B cell (primary cell): ENCODE data around the gene RARA. TPM values are rescaled to one million over a fixed set of nuclear protein-coding genes. Genes with fewer than 3 reads are reported as not detected.

Source experiments
- ATAC-seq: fragments of 200-7000 bp; cut with Tn5 transposase; one replicate; pipeline ENCODE4 v1.10.0; 2021; ENCODE audit warnings: low read depth, mild to moderate bottlenecking, moderate number of reproducible peaks, moderate library complexity
- CTCF ChIA-PET: fragments of 350-600 bp; sonication (Branson Sonifier 250); formaldehyde crosslinking; loops from one replicate; lab custom pipeline; 2021; ENCODE audit warnings: antibody characterized with exemption, inconsistent platforms; lab: Charles Lee
- POLR2A ChIA-PET: fragments of 350-600 bp; sonication (Branson Sonifier 250); formaldehyde crosslinking; loops from one replicate; lab custom pipeline; 2021; ENCODE audit warnings: antibody characterized with exemption; lab: Charles Lee
- DNase-seq: peaks from one replicate; pipeline ENCODE4 v3.0.0; 2013
- H2AFZ ChIP-seq: 2 replicates; pipeline ENCODE4 v1.6.1; 2012; ENCODE audit warnings: mild to moderate bottlenecking, low read depth, low read length; ENCODE audit not compliant: insufficient read depth, poor library complexity, severe bottlenecking
- H3K27ac ChIP-seq, 2 donors: 1 replicate in 1 of 2; 2 replicates in 1 of 2; pipeline ENCODE4 v1.5.1; 2012 to 2013; ENCODE audit warnings: low read length in 2 of 2, mild to moderate bottlenecking in 2 of 2, moderate library complexity in 1 of 2
- H3K27me3 ChIP-seq, 4 experiments: fragments of 200-600 bp in 1 of 4; sonication (generic) in 1 of 4; replicated peaks in 1 of 4; 1 replicate in 2 of 4; 2 replicates in 2 of 4; pipeline versions ENCODE4 v1.6.1 to v1.7.0; 2013 to 2016; ENCODE audit warnings: low read length in 3 of 4, mild to moderate bottlenecking in 2 of 4, mixed read lengths in 1 of 4, moderate library complexity in 1 of 4; ENCODE audit not compliant: insufficient read depth in 4 of 4, control insufficient read depth in 3 of 4; ENCODE audit errors: control extremely low read depth in 1 of 4
- H3K36me3 ChIP-seq, 2 experiments: replicated peaks in 1 of 2; 1 replicate in 1 of 2; 2 replicates in 1 of 2; pipeline versions ENCODE4 v1.6.1 to v1.7.1; 2013; ENCODE audit warnings: low read length in 1 of 2; ENCODE audit not compliant: insufficient read depth in 2 of 2, control insufficient read depth in 1 of 2; ENCODE audit errors: control extremely low read depth in 1 of 2, extremely low read depth in 1 of 2
- H3K4me1 ChIP-seq, 2 donors: fragments of 200-600 bp in 1 of 2; sonication (generic) in 1 of 2; 1 replicate in 1 of 2; 2 replicates in 1 of 2; pipeline versions ENCODE4 v1.5.1 to v1.6.1; 2013 to 2017; ENCODE audit warnings: low read length in 2 of 2; ENCODE audit not compliant: control insufficient read depth in 2 of 2, insufficient read depth in 2 of 2
- H3K4me2 ChIP-seq: replicated peaks from 2 replicates; pipeline ENCODE3; 2012; ENCODE audit warnings: mild to moderate bottlenecking, low read depth, low read length; ENCODE audit not compliant: poor library complexity, severe bottlenecking
- H3K4me3 ChIP-seq, 5 experiments: fragments of 200-600 bp in 1 of 5; sonication (generic) in 1 of 5; 1 replicate in 3 of 5; 2 replicates in 2 of 5; pipeline versions ENCODE4 v1.5.1 to v1.7.0; 2011 to 2016; ENCODE audit warnings: low read length in 4 of 5, mild to moderate bottlenecking in 4 of 5, low read depth in 2 of 5, control low read depth in 1 of 5, moderate library complexity in 1 of 5; ENCODE audit not compliant: insufficient read depth in 1 of 5; ENCODE audit errors: control extremely low read depth in 1 of 5, extremely low read depth in 1 of 5
- H3K79me2 ChIP-seq: fragments of 200-600 bp; sonication (generic); one replicate; pipeline ENCODE4 v1.6.0; 2016; ENCODE audit warnings: low read length; ENCODE audit not compliant: control insufficient read depth, insufficient read depth
- H3K9ac ChIP-seq: fragments of 200-600 bp; sonication (generic); 2 replicates; pipeline ENCODE4 v1.6.1; 2017; ENCODE audit warnings: mild to moderate bottlenecking, low read length, moderate library complexity
- H3K9me3 ChIP-seq, 3 donors: one replicate each; pipeline versions ENCODE4 v1.6.1 to v1.7.1; 2013; ENCODE audit warnings: low read length in 2 of 3; ENCODE audit not compliant: control insufficient read depth in 2 of 3, insufficient read depth in 1 of 3; ENCODE audit errors: control extremely low read depth in 1 of 3
- H4K20me1 ChIP-seq: 2 replicates; pipeline ENCODE4 v1.6.0; 2012; ENCODE audit warnings: mild to moderate bottlenecking, low read length; ENCODE audit not compliant: insufficient read depth, control insufficient read depth, poor library complexity, severe bottlenecking
- H3K27ac Mint-ChIP-seq: one replicate; pipeline ENCODE4 v1.8.0; 2021; ENCODE audit warnings: mixed read lengths
- H3K27me3 Mint-ChIP-seq: one replicate; pipeline ENCODE4 v1.8.0; 2021; ENCODE audit warnings: mixed read lengths
- H3K4me1 Mint-ChIP-seq: one replicate; pipeline ENCODE4 v1.8.0; 2021; ENCODE audit warnings: mixed read lengths
- H3K4me3 Mint-ChIP-seq: one replicate; pipeline ENCODE4 v1.8.0; 2021; ENCODE audit warnings: mixed read lengths
- H3K9me3 Mint-ChIP-seq: one replicate; pipeline ENCODE4 v1.8.0; 2022; ENCODE audit warnings: mixed read lengths; ENCODE audit not compliant: insufficient read depth
- CTCF ChIP-seq: fragments of 200-600 bp; IDR thresholded peaks from one replicate; pipeline ENCODE4 v1.8.0; 2022; ENCODE audit warnings: antibody characterized with exemption, mild to moderate bottlenecking
- EZH2 ChIP-seq: IDR thresholded peaks from 2 replicates; pipeline ENCODE4 v1.6.1; 2012; ENCODE audit warnings: borderline replicate concordance, low read depth, mild to moderate bottlenecking, moderate library complexity, low read length; ENCODE audit not compliant: insufficient read depth, poor library complexity, severe bottlenecking
- WGBS: methylation state at CpG from one replicate; pipeline ENCODE4 v1.1.5; 2013; ENCODE audit warnings: missing lambda C conversion rate; ENCODE audit not compliant: insufficient coverage; 5-methylcytosine and 5-hydroxymethylcytosine counted together
- intact Hi-C: fragments of 100-400 bp; cut with micrococcal nuclease; formaldehyde crosslinking; loops from one replicate; pipeline ENCODE4 v1.10.0; 2022
- polyA plus RNA-seq: library from polyadenylated mRNA; depleted of rRNA; stranded (reverse); fragments of >200 nt; gene quantifications from 2 replicates; pipeline ENCODE4 v1.2.3, GENCODE V29; 2012
- total RNA-seq, 2 donors: library from RNA; stranded (reverse); fragments of 120-200 nt in 1 of 2; gene quantifications; 1 replicate in 1 of 2; 2 replicates in 1 of 2; pipeline versions ENCODE4 v1.2.3 to v1.2.4, GENCODE V29; 2013 to 2022

Gene RARA
- total and polyA plus RNA-seq, 2 donors (not counting 1 experiment from before 2014, with no cell fraction given), result 20.7 to 86.2 TPM

GRCh38 chr17:40369923-40370322, 60.9 kb downstream of the RARA start:
- Mint-ChIP-seq H3K4me1 (peaks cover 2% of the 10 kb centered on the region), H3K27me3 (no peaks in the 10 kb centered on the region), H3K27ac (no peak overlapping the region), H3K9me3 (no peaks in the 10 kb centered on the region), H3K4me3 (no peak overlapping the region)
- Histone ChIP-seq H3K27me3 (no peaks in the 10 kb centered on the region), H3K4me3 (no peak overlapping the region), H3K36me3 (no peaks in the 10 kb centered on the region), H4K20me1 (no peaks in the 10 kb centered on the region), H3K27ac (no peak overlapping the region), H3K4me2 (no peak overlapping the region), H3K79me2 (no peaks in the 10 kb centered on the region), H2AFZ (no peak overlapping the region), H3K9me3 (peaks cover 0 to 4% (median 0%) of the 10 kb centered on the region in 3 donors), H3K9ac (no peak overlapping the region), H3K4me1 (no peaks in the 10 kb centered on the region)
- ATAC-seq (no peak), DNase-seq (no peak)
- CTCF ChIA-PET, result interaction anchor here (1.2 kb wide), 1 partner anchor 45 kb away, joined by 3 read pairs; no protein-coding TSS in a partner anchor
- POLR2A ChIA-PET, result no interaction called here
- TF ChIP-seq CTCF, result no peak
- no peak for TF ChIP-seq EZH2
- intact Hi-C loops, result no loop called here
- 100% methylated on average over 2 of the region's 7 CpGs for WGBS

- DNase-seq (peak; percentile 46), ATAC-seq (peak; percentile 39)
- POLR2A ChIA-PET, result no interaction called here
- H2AFZ ChIP-seq, result no peak overlapping the region
- no peak for TF ChIP-seq CTCF
- no peak for TF ChIP-seq EZH2
- Mint-ChIP-seq H3K4me3 (peak overlapping the region; percentile 8), H3K27me3 (no peaks in the 10 kb centered on the region), H3K27ac (peak overlapping the region; percentile 12), H3K9me3 (no peaks in the 10 kb centered on the region), H3K4me1 (peaks cover 2% of the 10 kb centered on the region)
- H3K9me3 ChIP-seq, result peaks cover 0 to 4% (median 0%) of the 10 kb centered on the region in 3 donors
- no peak overlapping the region for H3K4me2 ChIP-seq
- no peak overlapping the region for H3K27ac ChIP-seq
- WGBS, result 82% methylated on average over 12 of the region's 16 CpGs
- no peak overlapping the region for H3K4me3 ChIP-seq
- no peaks in the 10 kb centered on the region for H3K36me3 ChIP-seq
- H3K4me1 ChIP-seq, result no peaks in the 10 kb centered on the region
- no peak overlapping the region for H3K9ac ChIP-seq
- H4K20me1 ChIP-seq, result no peaks in the 10 kb centered on the region
- intact Hi-C loops, result no loop called here
- no peaks in the 10 kb centered on the region for H3K27me3 ChIP-seq
- H3K79me2 ChIP-seq, result no peaks in the 10 kb centered on the region
- CTCF ChIA-PET, result interaction anchor here (0.6 to 1.5 kb wide), 3 partner anchors 44 to 161 kb away, joined by 3 to 4 read pairs (median 3); no protein-coding TSS in a partner anchor
Observed at GRCh38 chr17:40371261-40371929, 62.4 kb downstream of the RARA start.
